ENCODE data around the gene MLLT3.

GRCh38 chr9:20319241-20319640, 303.1 kb downstream of the MLLT3 start:
- no peak for TF ChIP-seq POLR2A (IDR thresholded peaks at IDR 0.05)
- TF ChIP-seq, protein P1, sequence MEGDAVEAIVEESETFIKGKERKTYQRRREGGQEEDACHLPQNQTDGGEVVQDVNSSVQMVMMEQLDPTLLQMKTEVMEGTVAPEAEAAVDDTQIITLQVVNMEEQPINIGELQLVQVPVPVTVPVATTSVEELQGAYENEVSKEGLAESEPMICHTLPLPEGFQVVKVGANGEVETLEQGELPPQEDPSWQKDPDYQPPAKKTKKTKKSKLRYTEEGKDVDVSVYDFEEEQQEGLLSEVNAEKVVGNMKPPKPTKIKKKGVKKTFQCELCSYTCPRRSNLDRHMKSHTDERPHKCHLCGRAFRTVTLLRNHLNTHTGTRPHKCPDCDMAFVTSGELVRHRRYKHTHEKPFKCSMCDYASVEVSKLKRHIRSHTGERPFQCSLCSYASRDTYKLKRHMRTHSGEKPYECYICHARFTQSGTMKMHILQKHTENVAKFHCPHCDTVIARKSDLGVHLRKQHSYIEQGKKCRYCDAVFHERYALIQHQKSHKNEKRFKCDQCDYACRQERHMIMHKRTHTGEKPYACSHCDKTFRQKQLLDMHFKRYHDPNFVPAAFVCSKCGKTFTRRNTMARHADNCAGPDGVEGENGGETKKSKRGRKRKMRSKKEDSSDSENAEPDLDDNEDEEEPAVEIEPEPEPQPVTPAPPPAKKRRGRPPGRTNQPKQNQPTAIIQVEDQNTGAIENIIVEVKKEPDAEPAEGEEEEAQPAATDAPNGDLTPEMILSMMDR (IDR thresholded peaks at IDR 0.05) = no peak
